OCI-LY7 (cell line): ENCODE measurements around the gene CIC. TPM values are rescaled to one million over a fixed set of nuclear protein-coding genes. Genes with fewer than 3 reads are reported as not detected.

Experiments
- BruUV-seq: library from RNA; stranded (reverse); fragments of 400-500 nt; replicated peaks from 2 replicates; lab custom pipeline; 2021; lab: Mats Ljungman, UMichigan
- CTCF ChIA-PET: fragments of 300-600 bp; sonication (Branson Sonifier 250); formaldehyde crosslinking; loops from one replicate; lab custom pipeline; 2022; ENCODE audit warnings: antibody characterized with exemption; ENCODE audit not compliant: unreplicated experiment; lab: Charles Lee
- POLR2A ChIA-PET: fragments of 300-600 bp; sonication (Branson Sonifier 250); formaldehyde crosslinking; loops from one replicate; lab custom pipeline; 2022; ENCODE audit warnings: antibody characterized with exemption; lab: Charles Lee
- DNase-seq: peaks from one replicate; pipeline ENCODE4 v3.0.0-alpha.2; 2015; ENCODE audit warnings: low spot score
- H2AFZ ChIP-seq: fragments of 200-600 bp; sonication (generic), shearing (Covaris generic); 2 replicates; pipeline ENCODE4 v1.6.1; 2014; ENCODE audit warnings: mild to moderate bottlenecking, antibody characterized with exemption, low read length, moderate library complexity
- H3K27ac ChIP-seq: fragments of 200-600 bp; sonication (generic); 2 replicates; pipeline ENCODE4 v1.5.1; 2014; ENCODE audit warnings: mixed run types, low read depth, mild to moderate bottlenecking, moderate library complexity, low read length, inconsistent platforms; ENCODE audit not compliant: poor library complexity, severe bottlenecking
- H3K36me3 ChIP-seq: fragments of 200-600 bp; sonication (generic); 2 replicates; pipeline ENCODE4 v1.6.1; 2014; ENCODE audit warnings: mild to moderate bottlenecking, antibody characterized with exemption, low read length, moderate library complexity, mixed read lengths; ENCODE audit not compliant: insufficient read depth
- H3K4me1 ChIP-seq: fragments of 200-600 bp; sonication (generic); 2 replicates; pipeline ENCODE4 v1.5.1; 2014; ENCODE audit warnings: mild to moderate bottlenecking, low read length; ENCODE audit not compliant: insufficient read depth, poor library complexity, severe bottlenecking
- H3K4me2 ChIP-seq: fragments of 200-600 bp; sonication (generic); 2 replicates; pipeline ENCODE4 v1.6.1; 2014; ENCODE audit warnings: mild to moderate bottlenecking, low read length
- H3K4me3 ChIP-seq: fragments of 200-600 bp; sonication (generic); 2 replicates; pipeline ENCODE4 v1.5.1; 2014; ENCODE audit warnings: mild to moderate bottlenecking, low read depth, low read length; ENCODE audit not compliant: poor library complexity, severe bottlenecking
- H3K79me2 ChIP-seq: fragments of 200-600 bp; sonication (generic); 2 replicates; pipeline ENCODE4 v1.6.1; 2016; ENCODE audit warnings: low read depth, mild to moderate bottlenecking, low read length, moderate library complexity, mixed read lengths; ENCODE audit not compliant: insufficient read depth
- H3K9me2 ChIP-seq: fragments of 200-600 bp; sonication (generic); 2 replicates; pipeline ENCODE4 v1.6.1; 2016; ENCODE audit warnings: mild to moderate bottlenecking, low read length, mixed read lengths; ENCODE audit not compliant: insufficient read depth
- H3K9me3 ChIP-seq: fragments of 200-600 bp; sonication (generic); 2 replicates; pipeline ENCODE4 v1.6.1; 2014; ENCODE audit warnings: mild to moderate bottlenecking, mixed run types, low read length, mixed read lengths
- H4K20me1 ChIP-seq: fragments of 200-600 bp; sonication (generic); 2 replicates; pipeline ENCODE4 v1.6.1; 2014; ENCODE audit warnings: mild to moderate bottlenecking, antibody characterized with exemption, low read length, moderate library complexity, mixed read lengths; ENCODE audit not compliant: insufficient read depth
- EZH2phosphoT487 ChIP-seq: fragments of 200-600 bp; sonication (generic); IDR thresholded peaks from 2 replicates; pipeline ENCODE4 v1.6.1; 2018; ENCODE audit warnings: low read depth, borderline replicate concordance, mild to moderate bottlenecking, mixed run types, antibody characterized with exemption, low read length, moderate library complexity, mixed read lengths
- intact Hi-C: fragments of 100-400 bp; cut with micrococcal nuclease; formaldehyde crosslinking; loops from one replicate; pipeline ENCODE4 v1.10.0; 2022; ENCODE audit not compliant: unreplicated experiment
- total RNA-seq, 2 experiments: library from RNA; depleted of rRNA in 1 of 2; stranded (reverse); fragments of >200 nt in 1 of 2; shearing (Covaris generic) in 1 of 2; gene quantifications; 2 replicates each; pipeline ENCODE4 v1.2.3, GENCODE V29; 2014 to 2022
- TF ChIP-seq, protein P1 (sequence below): fragments of 200-600 bp; sonication (generic); conservative IDR thresholded peaks from 2 replicates; pipeline ENCODE4 v1.5.1; 2014; ENCODE audit warnings: mild to moderate bottlenecking, antibody characterized with exemption, low read length, moderate library complexity, mixed read lengths

The CIC gene
- total RNA-seq, 2 experiments from 2014 or later, result 26.8 to 48.2 TPM

GRCh38 chr19:42249769-42250168 lies 19.3 kb upstream of the CIC start:
- ChIA-PET CTCF (no interaction called here), POLR2A (no interaction called here)
- Histone ChIP-seq H3K9me2 (no peaks in the 10 kb centered on the region), H3K4me1 (peaks cover 35% of the 10 kb centered on the region), H4K20me1 (no peaks in the 10 kb centered on the region; the same call in 1 of the 2 replicates), H3K4me2 (no peak overlapping the region), H3K79me2 (peaks cover 27% of the 10 kb centered on the region; the same call in 1 of the 2 replicates), H3K27ac (no peak overlapping the region), H3K36me3 (peaks cover 29% of the 10 kb centered on the region), H2AFZ (no peak overlapping the region), H3K9me3 (no peaks in the 10 kb centered on the region), H3K4me3 (no peak overlapping the region)
- BruUV-seq, result no TSS peak
- intact Hi-C loops, result no loop called here
- DNase-seq, result no peak
- TF ChIP-seq, protein P1, sequence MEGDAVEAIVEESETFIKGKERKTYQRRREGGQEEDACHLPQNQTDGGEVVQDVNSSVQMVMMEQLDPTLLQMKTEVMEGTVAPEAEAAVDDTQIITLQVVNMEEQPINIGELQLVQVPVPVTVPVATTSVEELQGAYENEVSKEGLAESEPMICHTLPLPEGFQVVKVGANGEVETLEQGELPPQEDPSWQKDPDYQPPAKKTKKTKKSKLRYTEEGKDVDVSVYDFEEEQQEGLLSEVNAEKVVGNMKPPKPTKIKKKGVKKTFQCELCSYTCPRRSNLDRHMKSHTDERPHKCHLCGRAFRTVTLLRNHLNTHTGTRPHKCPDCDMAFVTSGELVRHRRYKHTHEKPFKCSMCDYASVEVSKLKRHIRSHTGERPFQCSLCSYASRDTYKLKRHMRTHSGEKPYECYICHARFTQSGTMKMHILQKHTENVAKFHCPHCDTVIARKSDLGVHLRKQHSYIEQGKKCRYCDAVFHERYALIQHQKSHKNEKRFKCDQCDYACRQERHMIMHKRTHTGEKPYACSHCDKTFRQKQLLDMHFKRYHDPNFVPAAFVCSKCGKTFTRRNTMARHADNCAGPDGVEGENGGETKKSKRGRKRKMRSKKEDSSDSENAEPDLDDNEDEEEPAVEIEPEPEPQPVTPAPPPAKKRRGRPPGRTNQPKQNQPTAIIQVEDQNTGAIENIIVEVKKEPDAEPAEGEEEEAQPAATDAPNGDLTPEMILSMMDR, result no peak

DNA sequence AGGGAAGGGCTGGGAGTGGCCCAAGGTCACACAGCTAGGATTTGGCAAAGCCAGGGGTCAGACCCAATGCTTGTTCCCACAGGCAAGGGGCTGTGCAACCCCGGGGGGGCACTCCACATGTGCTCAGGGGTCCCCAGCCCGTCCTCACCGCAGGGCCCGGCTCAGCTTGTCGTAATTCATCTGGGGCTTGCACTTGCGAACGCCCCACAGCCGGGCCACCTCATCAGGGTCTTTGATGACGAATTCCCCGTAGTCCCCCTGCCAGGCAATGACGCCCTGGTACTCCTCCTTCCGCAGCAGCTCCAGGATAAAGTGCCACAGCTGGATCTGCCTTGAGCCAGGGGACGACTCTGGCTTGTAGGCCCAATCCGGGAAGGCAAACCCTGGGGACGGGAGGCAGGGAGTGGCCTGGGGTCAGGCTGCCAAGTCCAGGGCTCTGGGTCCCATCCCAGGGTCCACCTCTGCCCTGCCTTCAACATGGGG lies 18.8 kb upstream of the CIC start:
- no peak overlapping the region for H3K4me2 ChIP-seq
- peaks cover 30% of the 10 kb centered on the region for H3K4me1 ChIP-seq
- H3K9me3 ChIP-seq, result no peaks in the 10 kb centered on the region
- H3K36me3 ChIP-seq, result peaks cover 29% of the 10 kb centered on the region
- DNase-seq, result no peak
- no peak overlapping the region for H3K4me3 ChIP-seq
- POLR2A ChIA-PET, result no interaction called here
- peaks cover 28% of the 10 kb centered on the region; the same call in 1 of the 2 replicates for H3K79me2 ChIP-seq
- H2AFZ ChIP-seq, result no peak overlapping the region
- intact Hi-C loops, result no loop called here
- CTCF ChIA-PET, result no interaction called here
- H3K27ac ChIP-seq, result no peak overlapping the region
- no peaks in the 10 kb centered on the region; the same call in 1 of the 2 replicates for H4K20me1 ChIP-seq
- no peak for TF ChIP-seq EZH2phosphoT487
- H3K9me2 ChIP-seq, result no peaks in the 10 kb centered on the region
- no TSS peak for BruUV-seq

DNA sequence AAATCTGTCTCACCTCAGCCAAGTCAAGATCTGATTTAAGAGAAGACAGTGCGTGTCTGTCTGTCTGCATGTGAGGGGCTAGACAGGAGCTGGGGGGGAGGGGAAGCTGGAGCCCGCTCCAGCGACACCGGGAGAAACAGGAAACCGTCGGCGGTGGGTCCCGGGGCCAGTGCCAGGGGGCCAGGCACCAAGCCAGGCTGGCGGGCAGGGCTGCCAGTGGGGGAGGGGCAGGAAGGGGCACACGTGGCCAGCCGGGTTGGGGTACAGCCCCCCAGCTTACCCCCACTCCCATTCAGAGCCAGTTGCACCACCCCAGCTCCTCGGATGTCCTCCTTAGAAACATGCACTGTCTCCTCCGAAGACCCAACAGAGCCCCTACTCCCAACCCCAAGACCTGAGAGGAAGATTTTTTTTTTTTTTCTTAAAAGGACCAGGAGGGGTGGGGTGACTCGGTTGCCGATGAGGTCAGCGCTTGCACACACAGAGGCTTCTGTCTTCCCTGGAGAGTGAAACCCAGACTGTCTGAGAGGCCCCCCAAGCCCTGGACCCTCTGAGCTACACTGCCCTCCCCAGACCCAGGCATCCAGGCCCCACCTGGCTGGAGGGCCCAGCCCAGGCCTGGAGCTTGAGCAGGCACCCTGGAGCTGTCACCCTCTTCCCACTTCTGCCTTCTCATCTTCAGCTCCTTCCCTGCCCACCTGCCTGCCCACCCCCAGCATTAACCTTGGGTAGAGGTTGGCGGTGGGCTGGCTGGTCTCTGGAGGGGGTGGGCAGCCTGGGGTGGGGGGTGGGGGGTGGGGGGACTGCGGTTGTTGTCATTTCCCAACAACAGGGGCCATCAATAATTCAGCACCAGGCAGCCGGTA lies 18.2 kb upstream of the CIC start:
- Histone ChIP-seq H3K4me2 (no peak overlapping the region; the same call in 1 of the 2 replicates), H2AFZ (no peak overlapping the region), H3K36me3 (peaks cover 26% of the 10 kb centered on the region), H3K4me1 (peaks cover 30% of the 10 kb centered on the region), H4K20me1 (no peaks in the 10 kb centered on the region; the same call in 1 of the 2 replicates), H3K27ac (no peak overlapping the region), H3K4me3 (no peak overlapping the region), H3K9me2 (no peaks in the 10 kb centered on the region), H3K79me2 (peaks cover 28% of the 10 kb centered on the region; the same call in 1 of the 2 replicates), H3K9me3 (no peaks in the 10 kb centered on the region)
- ChIA-PET POLR2A (no interaction called here), CTCF (no interaction called here)
- no TSS peak for BruUV-seq
- no peak for DNase-seq
- no peak for TF ChIP-seq EZH2phosphoT487
- intact Hi-C loops, result no loop called here
